GM19455 (cell line): Measurements from ENCODE around the gene SERPINB11.
"Not testable (repeated sequence)": the region's sequence is repeated elsewhere in the genome, so short reads cannot be mapped to it uniquely, and the experiment has no call there.

Source experiments
- ATAC-seq: cut with Tn5 transposase; IDR thresholded peaks from one replicate; pipeline ENCODE4 v1.9.1; 2021; ENCODE audit not compliant: unreplicated experiment

SERPINB11 gene

DNA sequence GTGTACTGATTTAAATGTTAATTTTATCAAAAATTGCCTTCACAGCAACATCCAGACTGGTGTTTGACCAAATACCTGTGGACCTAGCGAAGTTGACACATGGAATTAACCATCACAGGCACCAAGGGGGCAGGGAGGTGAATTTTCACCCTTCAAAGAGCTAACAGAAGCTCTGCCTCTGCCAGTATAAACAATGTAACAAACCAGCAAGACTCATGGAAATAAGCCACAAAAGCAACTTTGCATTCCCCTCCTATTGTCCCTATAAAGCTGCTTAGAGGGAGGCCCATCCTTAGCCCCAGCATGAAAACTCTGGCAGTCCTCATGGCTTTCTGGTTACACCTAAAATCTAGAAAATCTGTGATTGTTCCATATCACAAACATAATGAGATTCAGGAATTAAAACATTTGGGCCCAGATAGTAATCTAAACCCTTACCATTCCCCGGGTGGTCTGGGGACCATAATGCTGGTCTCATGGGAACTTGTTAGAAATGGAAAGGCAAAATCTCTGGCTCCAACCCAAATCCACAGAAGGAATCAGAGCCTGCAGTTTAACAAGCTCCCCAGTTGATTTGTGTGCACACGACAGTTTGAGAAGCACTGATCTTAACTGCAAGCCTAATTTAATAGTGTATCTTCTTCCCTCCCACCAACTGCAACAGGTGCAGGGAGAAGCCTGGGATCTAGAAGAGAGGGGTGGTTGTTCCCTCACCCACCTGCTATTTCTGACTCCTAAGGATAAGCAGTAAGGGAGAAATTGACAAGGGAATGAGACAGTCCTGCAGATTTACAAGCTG is 23.1 kb downstream of the SERPINB11 start:
- no peak for ATAC-seq

DNA sequence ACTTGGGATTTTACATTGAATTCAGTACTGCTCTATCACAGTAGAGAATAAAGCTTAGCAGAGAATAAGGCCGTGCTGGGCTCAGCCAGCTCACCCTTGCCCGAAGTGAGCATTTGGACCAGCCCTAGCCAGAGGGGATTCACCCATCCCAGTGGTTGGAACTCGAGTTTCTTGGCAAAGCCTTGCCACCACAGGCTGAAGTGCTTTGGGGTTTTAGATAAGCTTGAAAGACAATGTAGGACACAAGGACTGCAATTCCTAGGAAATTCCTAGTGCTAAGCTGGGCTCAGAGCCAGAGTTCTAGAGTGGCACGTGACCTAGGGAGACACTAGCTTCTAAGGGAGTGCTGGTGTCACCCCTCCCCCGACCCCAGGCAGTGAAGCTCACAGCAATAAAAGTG is 28.0 kb downstream of the SERPINB11 start:
- ATAC-seq = no peak

DNA sequence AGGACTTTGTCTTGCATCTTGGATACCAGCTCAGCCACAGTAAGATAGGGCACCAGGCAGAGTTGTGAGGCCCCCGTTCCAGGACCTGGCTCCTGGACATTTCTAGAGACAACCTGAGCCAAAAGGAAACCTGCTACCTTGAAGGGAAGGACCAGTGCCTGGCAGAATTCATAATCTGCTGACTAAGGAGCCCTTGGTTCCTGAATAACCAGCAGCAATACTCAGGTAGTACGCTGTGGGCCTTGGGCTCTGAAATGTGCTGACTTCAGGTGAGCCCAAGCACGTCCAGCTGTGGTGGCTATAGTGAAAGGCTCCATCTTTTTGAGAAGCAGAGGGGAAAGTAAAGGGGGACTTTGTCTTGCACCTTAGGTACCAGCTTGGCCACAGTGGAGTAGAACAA is 28.5 kb downstream of the SERPINB11 start:
- ATAC-seq = no peak

DNA sequence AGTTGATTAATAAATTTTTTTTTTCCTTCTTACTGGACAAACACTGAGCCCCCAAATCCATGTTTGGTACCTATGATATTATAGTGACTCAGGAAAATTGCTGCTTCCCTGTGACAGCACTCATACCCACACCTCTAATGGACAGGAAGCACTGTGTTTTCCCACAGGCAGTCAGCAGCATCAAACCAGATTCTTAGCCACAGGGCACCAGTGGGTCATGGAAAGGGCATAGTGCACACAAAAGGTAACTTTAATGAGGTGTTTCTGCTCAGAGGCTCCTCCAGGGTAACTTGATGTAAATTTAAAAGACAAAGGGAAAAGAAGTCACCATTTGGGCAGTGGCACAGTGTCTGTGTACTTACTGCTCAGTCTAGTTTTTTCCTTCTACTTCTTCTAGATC is 34.1 kb downstream of the SERPINB11 start:
- no peak for ATAC-seq

DNA sequence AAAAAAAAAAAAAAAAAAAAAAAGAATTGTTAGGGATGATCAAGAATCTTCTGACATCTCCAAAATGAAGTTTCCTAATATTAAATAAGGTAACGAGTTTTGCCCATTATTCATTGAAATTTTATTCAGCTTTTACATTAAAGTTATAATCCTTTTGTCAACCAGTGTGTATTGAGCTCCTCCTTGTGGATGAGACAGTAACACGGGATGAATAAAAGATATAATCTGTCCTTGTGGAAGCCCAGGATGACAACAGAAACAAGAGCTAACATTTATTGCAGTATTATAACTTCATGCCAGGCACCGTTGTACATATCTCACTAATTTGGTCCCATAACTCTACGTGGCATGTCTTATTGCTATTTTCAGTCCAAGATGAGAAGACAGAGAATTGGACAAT is 39.0 kb downstream of the SERPINB11 start:
- ATAC-seq = no peak

- ATAC-seq = no peak
These were observed 44.2 kb downstream of the SERPINB11 start for GRCh38 chr18:63747006-63747405.

- ATAC-seq = no peak
These were observed 46.7 kb downstream of the SERPINB11 start for GRCh38 chr18:63749489-63749888.

GRCh38 chr18:63752636-63753035 is 49.9 kb downstream of the SERPINB11 start:
- ATAC-seq = no peak

DNA sequence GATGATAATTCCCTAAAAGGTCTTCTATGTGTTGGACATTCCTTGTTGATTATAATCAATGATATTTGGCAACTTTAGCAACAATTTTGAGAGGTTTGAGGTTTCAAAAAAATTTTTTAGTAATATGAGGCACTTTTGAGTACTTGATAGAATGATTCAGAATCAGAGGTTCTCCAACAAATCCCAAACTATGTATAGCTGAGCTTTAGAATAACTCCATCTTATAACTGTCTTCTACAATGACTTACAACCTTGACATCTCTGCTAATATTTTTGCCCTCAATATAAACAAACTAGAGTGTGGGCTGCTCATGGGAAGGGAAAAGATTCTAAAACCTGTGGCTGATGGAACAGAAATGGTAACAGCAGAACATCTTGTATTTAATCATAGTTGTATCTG is 50.9 kb downstream of the SERPINB11 start:
- no peak for ATAC-seq

DNA sequence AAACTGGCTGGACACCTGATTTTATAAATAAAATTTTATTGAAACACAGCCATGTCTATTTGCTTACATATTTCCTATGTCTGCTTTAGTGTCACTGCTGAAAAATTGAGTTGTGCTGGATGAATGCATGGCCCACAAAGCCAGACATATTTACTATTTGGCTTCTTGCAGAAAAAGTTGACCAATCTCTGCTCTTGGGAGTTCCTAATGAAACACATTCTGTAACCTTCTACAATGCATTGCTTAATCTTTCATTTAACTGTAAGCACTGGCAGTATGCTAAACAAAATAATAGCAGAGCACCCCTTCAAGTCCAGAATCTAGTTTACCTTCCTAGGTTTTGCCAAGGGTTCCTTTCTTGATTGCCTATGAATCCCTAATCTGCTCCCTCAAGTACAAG is 54.8 kb downstream of the SERPINB11 start:
- ATAC-seq = no peak

GRCh38 chr18:63758615-63759240 is 56.0 kb downstream of the SERPINB11 start:
- ATAC-seq = no peak

- ATAC-seq = not testable (repeated sequence)
These were observed 57.0 kb downstream of the SERPINB11 start for GRCh38 chr18:63759786-63760185.

GRCh38 chr18:63762518-63762917 is 59.8 kb downstream of the SERPINB11 start:
- no peak for ATAC-seq

DNA sequence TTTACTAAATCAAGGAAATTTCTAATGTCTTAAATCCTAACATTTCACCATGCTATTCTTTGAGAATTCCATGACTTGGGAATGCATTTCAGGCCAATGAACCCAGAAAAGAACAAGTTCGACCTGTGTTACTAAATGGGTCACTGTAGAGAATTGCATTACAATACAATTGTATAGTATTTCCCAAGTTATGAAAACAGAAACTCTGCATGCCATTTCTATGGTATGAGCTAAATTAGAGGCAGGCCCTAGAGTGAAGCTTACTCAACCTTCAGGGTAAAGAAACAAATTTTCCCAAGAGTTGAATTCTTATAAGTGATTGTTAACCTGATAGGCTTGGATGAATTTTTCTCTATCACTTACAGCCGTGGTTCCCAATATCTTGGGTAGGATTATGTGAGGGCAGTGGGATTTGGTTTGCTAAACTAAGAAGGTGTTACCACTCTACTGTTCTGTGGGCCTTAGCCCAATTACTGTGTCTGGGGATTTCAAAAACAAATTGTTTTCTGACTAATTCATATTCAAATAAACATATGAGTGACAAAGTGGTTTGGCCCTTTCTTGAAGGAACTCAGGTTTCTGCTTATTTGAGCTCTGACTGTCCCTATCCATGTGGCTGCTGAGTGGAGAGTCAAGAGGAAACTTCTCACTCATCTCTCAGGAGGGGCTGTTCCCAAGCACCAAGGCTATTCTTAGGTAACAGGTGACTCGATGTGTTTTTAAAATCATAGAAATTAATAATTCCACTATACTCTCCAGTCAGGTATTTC is 61.3 kb downstream of the SERPINB11 start:
- ATAC-seq = no peak

DNA sequence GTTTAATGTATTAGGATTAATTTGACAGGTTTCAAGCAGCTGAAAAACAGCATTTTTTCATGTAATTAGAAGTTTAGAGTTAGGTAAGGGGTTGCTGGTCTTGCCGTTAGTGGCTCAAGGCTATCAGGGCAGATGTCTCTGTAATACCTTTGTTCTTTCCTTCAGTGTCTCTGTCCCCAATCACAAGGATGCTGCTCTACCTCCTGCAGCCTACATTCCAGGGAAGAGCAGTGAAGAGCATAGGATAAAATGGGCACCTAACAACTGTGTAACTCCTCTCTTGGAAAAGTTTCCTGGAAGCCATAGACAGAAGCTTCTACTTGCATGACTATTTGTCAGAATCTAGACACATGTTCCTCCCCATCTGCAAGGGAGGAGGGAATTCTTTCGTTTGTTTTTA is 63.1 kb downstream of the SERPINB11 start:
- ATAC-seq = no peak
